Activated B cell treated with CpG ODN at 0.5 μM for 24 hours (primary cell): ENCODE data around the gene TXNL4B. TPM values are rescaled to one million over a fixed set of nuclear protein-coding genes. Genes with fewer than 3 reads are reported as not detected.

Source experiments
- ATAC-seq: fragments of 200-7000 bp; cut with Tn5 transposase; one replicate; pipeline ENCODE4 v1.10.0; 2021; ENCODE audit warnings: low read depth, mild to moderate bottlenecking, moderate library complexity
- CTCF ChIA-PET: fragments of 350-600 bp; sonication (Branson Sonifier 250); formaldehyde crosslinking; loops from one replicate; lab custom pipeline; 2021; ENCODE audit warnings: antibody characterized with exemption; lab: Charles Lee
- POLR2A ChIA-PET: fragments of 350-600 bp; sonication (Branson Sonifier 250); formaldehyde crosslinking; loops from one replicate; lab custom pipeline; 2021; ENCODE audit warnings: antibody characterized with exemption; lab: Charles Lee
- DNase-seq: peaks from one replicate; pipeline ENCODE4 v3.0.0; 2022
- H3K27ac Mint-ChIP-seq: one replicate; pipeline ENCODE4 v1.8.0; 2020; ENCODE audit warnings: mixed read lengths
- H3K27me3 Mint-ChIP-seq: one replicate; pipeline ENCODE4 v1.8.0; 2021; ENCODE audit warnings: mixed read lengths
- H3K36me3 Mint-ChIP-seq: one replicate; pipeline ENCODE4 v1.8.0; 2021; ENCODE audit warnings: low read depth, mixed read lengths
- H3K4me1 Mint-ChIP-seq: one replicate; pipeline ENCODE4 v1.8.0; 2021; ENCODE audit warnings: mixed read lengths
- H3K4me3 Mint-ChIP-seq: one replicate; pipeline ENCODE4 v1.8.0; 2020; ENCODE audit warnings: mild to moderate bottlenecking, mixed read lengths
- H3K9me3 Mint-ChIP-seq: one replicate; pipeline ENCODE4 v1.8.0; 2020; ENCODE audit warnings: mixed read lengths
- intact Hi-C: fragments of 100-400 bp; cut with micrococcal nuclease; formaldehyde crosslinking; loops from one replicate; pipeline ENCODE4 v1.15.1; 2024
- total RNA-seq: library from RNA; stranded (reverse); gene quantifications from 2 replicates; pipeline ENCODE4 v1.2.3, GENCODE V29; 2022
- TF ChIP-seq, protein P1 (sequence below): fragments of 200-600 bp; IDR thresholded peaks from one replicate; pipeline ENCODE4 v1.8.0; 2022; ENCODE audit warnings: antibody characterized with exemption, mild to moderate bottlenecking

Gene TXNL4B
- total RNA-seq, 1 donor from 2014 or later: 13.8 TPM

DNA sequence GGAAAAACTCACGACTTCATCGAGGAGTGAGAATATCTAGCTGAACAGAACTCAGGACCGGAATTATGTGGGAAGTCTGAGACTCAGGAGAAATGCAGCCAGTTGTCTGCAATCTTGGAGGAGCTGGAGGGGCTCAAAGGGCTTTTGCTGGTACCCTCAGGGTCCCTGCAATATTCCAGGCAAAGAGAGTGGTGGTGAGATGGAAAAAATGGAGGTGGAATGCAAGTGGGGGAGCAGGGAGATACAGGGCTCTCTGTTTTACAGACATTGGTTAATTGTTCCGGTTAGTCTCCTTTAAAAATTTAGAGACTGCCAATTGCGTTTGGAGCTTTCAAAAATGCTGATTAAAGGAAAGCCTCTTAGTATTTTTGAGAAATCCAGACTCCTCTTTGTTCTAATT lies 57.3 kb downstream of the TXNL4B start:
- peaks cover 15% of the 10 kb centered on the region for H3K36me3 Mint-ChIP-seq
- ATAC-seq: no peak
- H3K4me3 Mint-ChIP-seq: no peak overlapping the region
- no peak overlapping the region for H3K27ac Mint-ChIP-seq
- H3K27me3 Mint-ChIP-seq: no peaks in the 10 kb centered on the region
- POLR2A ChIA-PET: no interaction called here
- no peaks in the 10 kb centered on the region for H3K4me1 Mint-ChIP-seq
- CTCF ChIA-PET: no interaction called here
- no peak for DNase-seq
- intact Hi-C loops: no loop called here
- H3K9me3 Mint-ChIP-seq: no peaks in the 10 kb centered on the region
- TF ChIP-seq, protein P1, sequence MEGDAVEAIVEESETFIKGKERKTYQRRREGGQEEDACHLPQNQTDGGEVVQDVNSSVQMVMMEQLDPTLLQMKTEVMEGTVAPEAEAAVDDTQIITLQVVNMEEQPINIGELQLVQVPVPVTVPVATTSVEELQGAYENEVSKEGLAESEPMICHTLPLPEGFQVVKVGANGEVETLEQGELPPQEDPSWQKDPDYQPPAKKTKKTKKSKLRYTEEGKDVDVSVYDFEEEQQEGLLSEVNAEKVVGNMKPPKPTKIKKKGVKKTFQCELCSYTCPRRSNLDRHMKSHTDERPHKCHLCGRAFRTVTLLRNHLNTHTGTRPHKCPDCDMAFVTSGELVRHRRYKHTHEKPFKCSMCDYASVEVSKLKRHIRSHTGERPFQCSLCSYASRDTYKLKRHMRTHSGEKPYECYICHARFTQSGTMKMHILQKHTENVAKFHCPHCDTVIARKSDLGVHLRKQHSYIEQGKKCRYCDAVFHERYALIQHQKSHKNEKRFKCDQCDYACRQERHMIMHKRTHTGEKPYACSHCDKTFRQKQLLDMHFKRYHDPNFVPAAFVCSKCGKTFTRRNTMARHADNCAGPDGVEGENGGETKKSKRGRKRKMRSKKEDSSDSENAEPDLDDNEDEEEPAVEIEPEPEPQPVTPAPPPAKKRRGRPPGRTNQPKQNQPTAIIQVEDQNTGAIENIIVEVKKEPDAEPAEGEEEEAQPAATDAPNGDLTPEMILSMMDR: no peak

Other genes with a start within 250 kb of the TXNL4B start
- gene ATXN1L, start 247.6 kb downstream of the TXNL4B start, total RNA-seq: 24.9 and 28.3 TPM in 2 replicates
- gene ZNF821, start 209.4 kb downstream of the TXNL4B start, total RNA-seq: 10.6 and 13.6 TPM in 2 replicates
- gene IST1, start 198.1 kb downstream of the TXNL4B start, total RNA-seq: 199 and 206 TPM in 2 replicates
- gene PKD1L3, start 93.2 kb downstream of the TXNL4B start, total RNA-seq: not detected in 2 replicates
- gene DHODH, start 84.9 kb downstream of the TXNL4B start, total RNA-seq: 12.0 and 13.0 TPM in 2 replicates
- not detected in 2 replicates for gene HP, start 39.1 kb downstream of the TXNL4B start, total RNA-seq
- not detected in 2 replicates for gene HPR, start 30.4 kb downstream of the TXNL4B start, total RNA-seq
- 107 and 118 TPM in 2 replicates for gene DHX38, start 227 bp upstream of the TXNL4B start, total RNA-seq
- gene PMFBP1, start 78.5 kb upstream of the TXNL4B start, total RNA-seq: 5.7 and 5.9 TPM in 2 replicates